H1 (cell line): ENCODE data around the gene KIAA0586. TPM values are rescaled to one million over a fixed set of nuclear protein-coding genes. Genes with fewer than 3 reads are reported as not detected.
A peak's percentile ranks its signal among the peaks of the same experiment; 100 is the strongest.

Source experiments
- CTCF ChIA-PET: fragments of 300-600 bp; sonication (Branson Sonifier 250); formaldehyde crosslinking; loops from one replicate; lab custom pipeline; 2021; ENCODE audit not compliant: partially characterized antibody; lab: Charles Lee
- POLR2A ChIA-PET: fragments of 300-600 bp; sonication (Branson Sonifier 250); formaldehyde crosslinking; loops from one replicate; lab custom pipeline; 2021; ENCODE audit warnings: inconsistent platforms; ENCODE audit not compliant: partially characterized antibody; lab: Charles Lee
- DNase-seq, 2 experiments: peaks; one replicate each; pipeline versions ENCODE4 v3.0.0 to v3.0.0-alpha.2; 2010 to 2022; ENCODE audit warnings: low spot score in 2 of 2, low read depth in 1 of 2, mixed read lengths in 1 of 2
- FAIRE-seq: peaks from 2 replicates; lab custom pipeline; 2011; peaks lifted over from hg19 to GRCh38; lab: Jason Lieb, UNC
- H2AFZ ChIP-seq: 2 replicates; pipeline ENCODE4 v1.8.1; 2012; ENCODE audit warnings: low read length, inconsistent platforms
- H2AK5ac ChIP-seq: 2 replicates; pipeline ENCODE4 v1.6.1; 2013; ENCODE audit warnings: low read depth, low read length
- H2BK120ac ChIP-seq: replicated peaks from 2 replicates; pipeline ENCODE3; 2013; ENCODE audit warnings: low read depth, low read length, inconsistent platforms
- H2BK12ac ChIP-seq: 2 replicates; pipeline ENCODE4 v1.6.1; 2013; ENCODE audit warnings: low read depth, low read length
- H2BK15ac ChIP-seq: 2 replicates; pipeline ENCODE4 v1.6.1; 2013; ENCODE audit warnings: low read length
- H2BK20ac ChIP-seq: 2 replicates; pipeline ENCODE4 v1.6.1; 2013; ENCODE audit warnings: low read length
- H2BK5ac ChIP-seq: 2 replicates; pipeline ENCODE4 v1.6.1; 2013; ENCODE audit warnings: low read depth, low read length
- H3K14ac ChIP-seq: 2 replicates; pipeline ENCODE4 v1.6.1; 2013; ENCODE audit warnings: inconsistent platforms; ENCODE audit not compliant: insufficient read length
- H3K18ac ChIP-seq: 2 replicates; pipeline ENCODE4 v1.6.1; 2013; ENCODE audit warnings: low read length; ENCODE audit errors: extremely low read depth
- H3K23ac ChIP-seq: 2 replicates; pipeline ENCODE4 v1.6.1; 2013; ENCODE audit warnings: inconsistent platforms; ENCODE audit not compliant: insufficient read length
- H3K23me2 ChIP-seq: 2 replicates; pipeline ENCODE4 v1.6.1; 2013; ENCODE audit warnings: low read depth, low read length
- H3K27ac ChIP-seq: 2 replicates; pipeline ENCODE4 v1.6.1; 2011; ENCODE audit warnings: low read depth, low read length, inconsistent platforms
- H3K27me3 ChIP-seq, 4 experiments: replicated peaks in 1 of 4; 1 replicate in 1 of 4; 2 replicates in 3 of 4; pipeline versions ENCODE4 v1.6.1 to v1.8.1; 2011 to 2013; ENCODE audit warnings: low read length in 3 of 4, mild to moderate bottlenecking in 3 of 4, inconsistent platforms in 2 of 4, mixed read lengths in 2 of 4, moderate library complexity in 1 of 4; ENCODE audit not compliant: control insufficient read depth in 3 of 4, insufficient read depth in 3 of 4; ENCODE audit errors: extremely low read depth in 1 of 4
- H3K36me3 ChIP-seq, 4 experiments: 2 replicates each; pipeline versions ENCODE4 v1.6.1 to v1.8.1; 2011 to 2013; ENCODE audit warnings: mild to moderate bottlenecking in 4 of 4, low read length in 3 of 4, moderate library complexity in 2 of 4, control low read depth in 1 of 4, inconsistent platforms in 1 of 4; ENCODE audit not compliant: insufficient read depth in 4 of 4, control insufficient read depth in 2 of 4
- H3K4ac ChIP-seq: replicated peaks from 2 replicates; pipeline ENCODE3; 2013; ENCODE audit warnings: low read length, low read depth, mixed read lengths, inconsistent platforms; ENCODE audit not compliant: insufficient read length
- H3K4me1 ChIP-seq, 4 experiments: replicated peaks in 1 of 4; 1 replicate in 1 of 4; 2 replicates in 3 of 4; pipeline versions ENCODE4 v1.6.1 to v1.8.1; 2011 to 2013; ENCODE audit warnings: low read length in 3 of 4, inconsistent platforms in 2 of 4, mixed read lengths in 1 of 4; ENCODE audit not compliant: insufficient read depth in 4 of 4, control insufficient read depth in 3 of 4
- H3K4me2 ChIP-seq, 2 experiments: 2 replicates each; pipeline versions ENCODE4 v1.6.1 to v1.8.1; 2011 to 2013; ENCODE audit warnings: low read depth in 2 of 2, low read length in 2 of 2, control low read depth in 1 of 2, inconsistent platforms in 1 of 2, mild to moderate bottlenecking in 1 of 2; ENCODE audit not compliant: insufficient read depth in 1 of 2
- H3K4me3 ChIP-seq, 4 experiments: fragments of 200-600, 300-600 bp in 1 of 4; sonication (generic), shearing (Covaris generic), sonication (Bioruptor Twin) in 1 of 4; 2 replicates each; pipeline versions ENCODE4 v1.5.1 to v1.8.1; 2011 to 2016; ENCODE audit warnings: low read length in 4 of 4, low read depth in 3 of 4, control low read depth in 2 of 4, inconsistent platforms in 2 of 4, mild to moderate bottlenecking in 2 of 4, mixed read lengths in 1 of 4, moderate library complexity in 1 of 4; ENCODE audit not compliant: insufficient read depth in 2 of 4; ENCODE audit errors: extremely low read depth in 1 of 4
- H3K56ac ChIP-seq: replicated peaks from 2 replicates; pipeline ENCODE3; 2013; ENCODE audit warnings: low read depth, mild to moderate bottlenecking, mixed read lengths, low read length, inconsistent platforms; ENCODE audit not compliant: insufficient read length
- H3K79me1 ChIP-seq: 2 replicates; pipeline ENCODE4 v1.6.1; 2013; ENCODE audit warnings: low read depth, low read length, control low read depth
- H3K79me2 ChIP-seq, 2 experiments: 2 replicates each; pipeline versions ENCODE4 v1.6.1 to v1.8.1; 2012 to 2013; ENCODE audit warnings: low read length in 2 of 2, mild to moderate bottlenecking in 2 of 2, inconsistent platforms in 1 of 2; ENCODE audit not compliant: insufficient read depth in 2 of 2, control insufficient read depth in 1 of 2
- H3K9ac ChIP-seq, 4 experiments: replicated peaks in 1 of 4; 1 replicate in 1 of 4; 2 replicates in 3 of 4; pipeline versions ENCODE4 v1.6.1 to v1.8.1; 2011 to 2013; ENCODE audit warnings: low read depth in 3 of 4, low read length in 3 of 4, control low read depth in 2 of 4, mild to moderate bottlenecking in 2 of 4, moderate library complexity in 2 of 4, inconsistent platforms in 1 of 4; ENCODE audit errors: extremely low read depth in 1 of 4
- H3K9me3 ChIP-seq, 2 experiments: 2 replicates each; pipeline versions ENCODE4 v1.6.1 to v1.8.1; 2012 to 2013; ENCODE audit warnings: mild to moderate bottlenecking in 2 of 2, moderate library complexity in 2 of 2, control low read depth in 1 of 2, inconsistent platforms in 1 of 2, low read depth in 1 of 2, low read length in 1 of 2, mixed read lengths in 1 of 2; ENCODE audit not compliant: insufficient read depth in 2 of 2
- H4K20me1 ChIP-seq, 2 experiments: replicated peaks in 1 of 2; 2 replicates each; pipeline versions ENCODE3 to v1.8.1; 2011 to 2013; ENCODE audit warnings: inconsistent platforms in 2 of 2, low read length in 2 of 2, mild to moderate bottlenecking in 1 of 2; ENCODE audit not compliant: insufficient read depth in 2 of 2, control insufficient read depth in 1 of 2
- H4K5ac ChIP-seq: 2 replicates; pipeline ENCODE4 v1.6.1; 2013; ENCODE audit warnings: low read length, low read depth, mixed read lengths, inconsistent platforms; ENCODE audit not compliant: insufficient read length
- H4K8ac ChIP-seq: 2 replicates; pipeline ENCODE4 v1.8.0; 2013; ENCODE audit warnings: mild to moderate bottlenecking, moderate library complexity, low read length, inconsistent platforms; ENCODE audit not compliant: insufficient read depth; ENCODE audit errors: extremely low read depth
- H4K91ac ChIP-seq: replicated peaks from 2 replicates; pipeline ENCODE3; 2013; ENCODE audit warnings: low read length, mixed read lengths, inconsistent platforms; ENCODE audit not compliant: insufficient read length
- ASH2L ChIP-seq: fragments of 200-600, 300-600 bp; sonication (generic); IDR thresholded peaks from one replicate; pipeline ENCODE4 v1.7.1; 2017; ENCODE audit warnings: low read length
- KDM1A ChIP-seq: fragments of 200-600, 300-600 bp; sonication (generic); IDR thresholded peaks from 2 replicates; pipeline ENCODE4 v1.7.1; 2016; ENCODE audit warnings: mild to moderate bottlenecking, low read length, borderline replicate concordance
- POLR2A ChIP-seq, 2 experiments: IDR thresholded peaks; 1 replicate in 1 of 2; 2 replicates in 1 of 2; pipeline ENCODE4 v1.6.1; 2011; ENCODE audit warnings: low read depth in 2 of 2, low read length in 2 of 2, mild to moderate bottlenecking in 2 of 2; ENCODE audit errors: control extremely low read depth in 1 of 2
- RBBP5 ChIP-seq: IDR thresholded peaks from 2 replicates; pipeline ENCODE4 v1.7.1; 2012; ENCODE audit warnings: low read depth, mild to moderate bottlenecking, inconsistent platforms, low read length, moderate library complexity, borderline replicate concordance
- RNF2 ChIP-seq: fragments of 200-900, 300-1000 bp; sonication (generic); IDR thresholded peaks from 2 replicates; pipeline ENCODE4 v1.7.1; 2016; ENCODE audit warnings: borderline replicate concordance, low read depth, mild to moderate bottlenecking, antibody characterized with exemption, low read length; ENCODE audit not compliant: poor library complexity, severe bottlenecking; ENCODE audit errors: missing control alignments
- RXRA ChIP-seq: IDR thresholded peaks from 2 replicates; pipeline ENCODE4 v1.6.1; 2011; ENCODE audit warnings: low read depth, mild to moderate bottlenecking, low read length, moderate library complexity; ENCODE audit not compliant: insufficient read depth
- TAF1 ChIP-seq: IDR thresholded peaks from 2 replicates; pipeline ENCODE4 v1.6.1; 2011; ENCODE audit warnings: mild to moderate bottlenecking, low read depth, low read length
- YY1 ChIP-seq: IDR thresholded peaks from 2 replicates; pipeline ENCODE4 v1.6.1; 2011; ENCODE audit warnings: low read depth, mild to moderate bottlenecking, low read length
- WGBS, 2 experiments: shearing (Covaris generic) in 1 of 2; methylation state at CpG; one replicate each; pipeline versions ENCODE4 v1.1.6 to v1.1.7; 2013 to 2015; ENCODE audit warnings: low lambda C conversion rate in 2 of 2, mixed read lengths in 2 of 2, inconsistent platforms in 1 of 2, low coverage in 1 of 2, missing lambda C conversion rate in 1 of 2; ENCODE audit not compliant: insufficient replicate concordance in 2 of 2, insufficient coverage in 1 of 2, insufficient read length in 1 of 2; ENCODE audit errors: extremely low coverage in 1 of 2, missing lambda C conversion rate in 1 of 2; 5-methylcytosine and 5-hydroxymethylcytosine counted together
- polyA plus RNA-seq, 7 experiments: library from polyadenylated mRNA; depleted of rRNA in 3 of 7; stranded (reverse) in 5 of 7; unstranded in 2 of 7; fragments of >200 nt in 5 of 7; fragments of 200-250 nt in 2 of 7; gene quantifications; 1 replicate in 5 of 7; 2 replicates in 1 of 7; 4 replicates in 1 of 7; pipeline versions ENCODE4 v1.2.1 to v1.2.3, GENCODE V29; 2011 to 2013; ENCODE audit warnings: missing spikeins in 2 of 7, mixed read lengths in 2 of 7
- total RNA-seq: library from RNA; stranded (reverse); fragmentation: NEBNext Ultra II Directional; extraction: Animal tissue kit (Norgen Biotek cat#: 25700); gene quantifications from 2 replicates; pipeline ENCODE4 v1.2.1, GENCODE V29; 2021
- TF ChIP-seq, protein P1 (sequence below): IDR thresholded peaks from 2 replicates; pipeline ENCODE4 v1.6.1; 2012; ENCODE audit warnings: inconsistent platforms

The KIAA0586 gene
- total and polyA plus RNA-seq, 2 of the 8 experiments (the other 6 are each of a cell fraction or from before 2014, with no cell fraction given): 7.2 to 24.8 TPM

DNA sequence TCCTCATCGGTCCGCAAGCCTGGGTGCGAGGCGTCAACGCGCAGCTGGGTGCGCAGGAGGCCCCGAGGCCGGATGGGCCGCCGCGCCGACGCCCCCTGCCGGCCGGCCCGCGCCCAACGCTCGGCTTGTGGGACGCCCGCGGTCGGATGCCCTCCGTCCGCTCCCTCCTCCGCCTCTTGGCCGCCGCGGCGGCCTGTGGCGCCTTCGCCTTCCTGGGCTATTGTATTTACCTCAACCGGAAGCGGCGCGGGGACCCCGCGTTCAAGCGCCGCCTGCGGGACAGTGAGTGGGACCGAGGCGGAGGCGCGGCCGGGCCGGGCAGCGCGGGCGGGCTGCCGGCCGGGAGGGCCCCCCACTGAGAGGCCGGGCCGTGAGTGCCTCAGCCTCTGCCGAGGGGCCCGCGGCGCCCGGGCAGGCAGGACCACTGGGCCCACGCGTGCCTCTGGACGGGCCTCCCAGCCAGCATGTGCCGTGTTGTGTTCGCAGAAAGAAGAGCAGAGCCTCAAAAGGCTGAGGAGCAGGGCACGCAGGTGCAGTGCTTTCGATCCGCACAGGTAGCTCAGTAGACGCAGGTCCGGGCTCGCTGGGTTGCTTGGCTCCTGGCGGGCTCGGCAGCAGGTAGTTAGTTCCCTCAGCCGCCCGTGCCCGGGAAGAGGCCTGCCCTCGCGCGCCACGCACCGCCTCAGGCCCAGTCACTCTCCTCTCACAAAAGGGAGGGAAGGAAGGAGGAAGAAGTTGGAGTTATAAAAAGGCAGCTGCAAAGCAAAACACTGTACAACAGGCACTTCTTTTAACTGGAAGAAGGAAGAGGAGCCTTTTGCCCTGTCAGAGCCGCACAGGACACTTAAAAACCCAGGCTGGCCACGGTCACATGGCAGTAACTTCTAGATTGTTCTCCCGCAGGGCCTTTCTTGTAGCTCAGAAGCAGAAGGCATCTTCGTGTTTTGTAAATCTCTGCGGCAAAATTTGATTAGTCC is 31.4 kb upstream of the KIAA0586 start, which contains the start of gene TOMM20L:
Gene TOMM20L (plus strand): TSS at position 119 of the 977 bp plus-strand sequence. CDS start 28 bp downstream, at position 147.
- peak within 1 kb of the TSS; percentile 89; the same call in 1 of the 2 replicates for H2BK15ac ChIP-seq
- H3K27ac ChIP-seq: peak within 1 kb of the TSS; percentile 69
- H2BK5ac ChIP-seq: peak within 1 kb of the TSS; percentile 93
- peak within 1 kb of the TSS; percentile 92 for H2BK120ac ChIP-seq
- H4K5ac ChIP-seq: peak within 1 kb of the TSS; percentile 97
- H3K27me3 ChIP-seq: peaks cover 0 to 9% (median 6%) of the 10 kb centered on the region in 4 experiments; a peak in 5 of 7 replicates
- ChIA-PET POLR2A (interaction anchor here (0.6 to 3.8 kb wide), 7 partner anchors 30 to 288 kb away, joined by 3 to 23 read pairs (median 4); partner anchors contain the start of genes ARID4A, KIAA0586 and TIMM9), CTCF (interaction anchor here (0.5 to 2.5 kb wide), 8 partner anchors 10 to 92 kb away, joined by 3 to 9 read pairs (median 4); partner anchors contain the start of genes KIAA0586 and TIMM9)
- peak within 1 kb of the TSS; percentile 95 for H4K8ac ChIP-seq
- no peak within 1 kb of the TSS for H2AK5ac ChIP-seq
- no peak within 1 kb of the TSS for H3K14ac ChIP-seq
- H4K91ac ChIP-seq: peak within 1 kb of the TSS; percentile 98
- peak within 1 kb of the TSS; percentile 98 for H3K18ac ChIP-seq
- peak within 1 kb of the TSS; percentile 81 to 96 for H3K4me2 ChIP-seq
- FAIRE-seq (no peak), DNase-seq (peak; percentile 53 to 90)
- no peaks in the 10 kb centered on the region for H3K9me3 ChIP-seq
- peaks cover 4 to 14% (median 7%) of the 10 kb centered on the region in 4 experiments; a peak in 6 of 7 replicates for H3K4me1 ChIP-seq
- no peaks in the 10 kb centered on the region for H3K79me2 ChIP-seq
- H3K56ac ChIP-seq: peak within 1 kb of the TSS; percentile 59
- H3K23me2 ChIP-seq: peaks cover 7% of the 10 kb centered on the region; the same call in 1 of the 2 replicates
- peak within 1 kb of the TSS; percentile 99 for H2AFZ ChIP-seq
- peak within 1 kb of the TSS; percentile 97 for H3K4ac ChIP-seq
- peak within 1 kb of the TSS; percentile 68 to 73 (median 72) for H3K9ac ChIP-seq
- H4K20me1 ChIP-seq: no peaks in the 10 kb centered on the region
- no peaks in the 10 kb centered on the region for H3K36me3 ChIP-seq
- H3K79me1 ChIP-seq: no peaks in the 10 kb centered on the region
- H2BK12ac ChIP-seq: peak within 1 kb of the TSS; percentile 97
- H3K23ac ChIP-seq: peak within 1 kb of the TSS; percentile 85
- peak within 1 kb of the TSS; percentile 51 to 68 (median 58) for H3K4me3 ChIP-seq
- H2BK20ac ChIP-seq: no peak within 1 kb of the TSS
- WGBS, 2 experiments: 9% methylated on average over 69 of the region's 86 CpGs; no CpG with 5 or more reads in 1 of the 2 experiments
- TF ChIP-seq, protein P1, sequence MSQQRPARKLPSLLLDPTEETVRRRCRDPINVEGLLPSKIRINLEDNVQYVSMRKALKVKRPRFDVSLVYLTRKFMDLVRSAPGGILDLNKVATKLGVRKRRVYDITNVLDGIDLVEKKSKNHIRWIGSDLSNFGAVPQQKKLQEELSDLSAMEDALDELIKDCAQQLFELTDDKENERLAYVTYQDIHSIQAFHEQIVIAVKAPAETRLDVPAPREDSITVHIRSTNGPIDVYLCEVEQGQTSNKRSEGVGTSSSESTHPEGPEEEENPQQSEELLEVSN: peak; percentile 83
- peak; percentile 89 for TF ChIP-seq ASH2L
- TF ChIP-seq KDM1A: peak; percentile 44; the same call in 1 of the 2 replicates
- no peak for TF ChIP-seq RNF2
- no peak for TF ChIP-seq RXRA
- peak; percentile 98 for TF ChIP-seq RBBP5
- 0 out of 2 replicates have a peak, but pooled peaks have one; percentile 54 for TF ChIP-seq TAF1
- peak; percentile 36; the same call in 1 of the 2 replicates for TF ChIP-seq YY1
- TF ChIP-seq POLR2A (IDR thresholded peaks at IDR 0.05; ENCODE audit: control extremely low read depth in 1 of 2, low read depth in 2 of 2, low read length in 2 of 2): peak in 1 of 2 experiments; percentile 62; a peak in 1 of 3 replicates
